HCT116 (cell line): ENCODE results near the gene CRMP1. TPM values are rescaled to one million over a fixed set of nuclear protein-coding genes. Genes with fewer than 3 reads are reported as not detected.

Source experiments
- ATAC-seq: fragments of 200-7000 bp; cut with Tn5 transposase; 2 replicates; pipeline ENCODE4 v1.9.1; 2020; ENCODE audit warnings: mild to moderate bottlenecking, moderate library complexity
- BruUV-seq: library from RNA; stranded (reverse); fragments of 400-500 nt; replicated peaks from 2 replicates; lab custom pipeline; 2021; lab: Mats Ljungman, UMichigan
- CTCF ChIA-PET: fragments of 300-600 bp; sonication (Branson Sonifier 250); formaldehyde crosslinking; loops from one replicate; lab custom pipeline; 2021; ENCODE audit warnings: antibody characterized with exemption; lab: Charles Lee
- POLR2A ChIA-PET: fragments of 300-600, 350-600 bp; sonication (Branson Sonifier 250); formaldehyde crosslinking; loops from one replicate; lab custom pipeline; 2021; ENCODE audit warnings: antibody characterized with exemption; lab: Charles Lee
- RAD21 ChIA-PET, 2 experiments: fragments of 300-600 bp; sonication (Branson Sonifier 250); formaldehyde crosslinking; loops; one replicate each; lab custom pipeline; 2023; ENCODE audit warnings: low total read pairs in 2 of 2; ENCODE audit not compliant: uncharacterized antibody in 2 of 2, unreplicated experiment in 2 of 2, low non-redundant PET in 1 of 2; lab: Charles Lee
- DNase-seq: peaks from one replicate; pipeline ENCODE4 v3.0.0-alpha.2; 2010; ENCODE audit warnings: low read depth, low spot score
- H2AFZ ChIP-seq: fragments of 200-600 bp; shearing (Covaris generic), sonication (generic); 2 replicates; pipeline ENCODE4 v1.6.1; 2017; ENCODE audit warnings: low read depth, mixed run types, mixed read lengths, antibody characterized with exemption, low read length; ENCODE audit not compliant: poor library complexity, severe bottlenecking
- H3K27ac ChIP-seq: 2 replicates; pipeline ENCODE4 v1.5.1; 2012; ENCODE audit warnings: low read depth, low read length
- H3K27me3 ChIP-seq: fragments of 200-600 bp; sonication (generic); 2 replicates; pipeline ENCODE4 v1.6.1; 2016; ENCODE audit warnings: mixed run types, low read length, mixed read lengths; ENCODE audit not compliant: insufficient read depth
- H3K36me3 ChIP-seq, 2 experiments: fragments of 200-500 bp in 1 of 2; fragments of 200-600 bp in 1 of 2; sonication (Bioruptor generic) in 1 of 2; sonication (generic) in 1 of 2; 2 replicates each; pipeline versions ENCODE4 v1.5.1 to v1.6.1; 2014 to 2016; ENCODE audit warnings: low read length in 2 of 2, inconsistent platforms in 1 of 2, mixed read lengths in 1 of 2, mixed run types in 1 of 2; ENCODE audit not compliant: insufficient read depth in 2 of 2, control insufficient read depth in 1 of 2
- H3K4me1 ChIP-seq, 2 experiments: fragments of 200-600 bp in 1 of 2; sonication (generic) in 1 of 2; 2 replicates each; pipeline versions ENCODE4 v1.5.1 to v1.6.1; 2012 to 2017; ENCODE audit warnings: low read length in 2 of 2, inconsistent platforms in 1 of 2, mild to moderate bottlenecking in 1 of 2, mixed read lengths in 1 of 2, mixed run types in 1 of 2, moderate library complexity in 1 of 2; ENCODE audit not compliant: insufficient read depth in 2 of 2, control insufficient read depth in 1 of 2
- H3K4me2 ChIP-seq: fragments of 200-600 bp; sonication (generic); 2 replicates; pipeline ENCODE4 v1.6.1; 2017; ENCODE audit warnings: mixed run types, low read length, mixed read lengths
- H3K4me3 ChIP-seq, 2 experiments: fragments of 200-600 bp in 1 of 2; sonication (generic) in 1 of 2; replicated peaks in 1 of 2; 2 replicates each; pipeline ENCODE4 v1.5.1; 2011 to 2016; ENCODE audit warnings: low read length in 2 of 2, control low read depth in 1 of 2, low read depth in 1 of 2, mild to moderate bottlenecking in 1 of 2, mixed read lengths in 1 of 2, mixed run types in 1 of 2
- H3K79me2 ChIP-seq: fragments of 200-600 bp; sonication (generic); 2 replicates; pipeline ENCODE4 v1.6.1; 2017; ENCODE audit warnings: mild to moderate bottlenecking, mixed run types, low read length, moderate library complexity, mixed read lengths; ENCODE audit not compliant: insufficient read depth
- H3K9ac ChIP-seq: fragments of 200-600 bp; sonication (generic); 2 replicates; pipeline ENCODE4 v1.6.1; 2016; ENCODE audit warnings: low read length, mixed read lengths
- H3K9me2 ChIP-seq: fragments of 200-600 bp; sonication (generic), shearing (Covaris generic); 2 replicates; pipeline ENCODE4 v1.6.1; 2017; ENCODE audit warnings: mixed run types, mild to moderate bottlenecking, moderate library complexity; ENCODE audit not compliant: insufficient read depth
- H3K9me3 ChIP-seq, 2 experiments: fragments of 200-500 bp in 1 of 2; fragments of 200-600 bp in 1 of 2; sonication (Bioruptor generic) in 1 of 2; sonication (generic) in 1 of 2; 2 replicates each; pipeline ENCODE4 v1.6.1; 2014 to 2017; ENCODE audit warnings: low read length in 2 of 2, mixed read lengths in 2 of 2, inconsistent platforms in 1 of 2, low read depth in 1 of 2, mild to moderate bottlenecking in 1 of 2, mixed run types in 1 of 2, moderate library complexity in 1 of 2; ENCODE audit not compliant: control insufficient read depth in 1 of 2, insufficient read depth in 1 of 2
- H4K20me1 ChIP-seq: fragments of 200-600 bp; sonication (generic), shearing (Covaris generic); 2 replicates; pipeline ENCODE4 v1.6.1; 2017; ENCODE audit warnings: mixed run types, mild to moderate bottlenecking, moderate library complexity; ENCODE audit not compliant: insufficient read depth
- ATF3 ChIP-seq: IDR thresholded peaks from 2 replicates; pipeline ENCODE4 v1.6.1; 2012
- CEBPB ChIP-seq: IDR thresholded peaks from 2 replicates; pipeline ENCODE4 v1.6.1; 2012; ENCODE audit warnings: low read depth
- ELF1 ChIP-seq: IDR thresholded peaks from 2 replicates; pipeline ENCODE4 v1.6.1; 2012; ENCODE audit warnings: low read depth, borderline replicate concordance
- FOSL1 ChIP-seq: IDR thresholded peaks from 2 replicates; pipeline ENCODE4 v1.6.1; 2012; ENCODE audit warnings: low read depth
- JUND ChIP-seq: IDR thresholded peaks from 2 replicates; pipeline ENCODE4 v1.6.1; 2012
- POLR2A ChIP-seq: IDR thresholded peaks from 2 replicates; pipeline ENCODE4 v1.7.0; 2011; ENCODE audit warnings: borderline replicate concordance; ENCODE audit not compliant: insufficient read depth, insufficient read length; ENCODE audit errors: extremely low read depth
- SIN3A ChIP-seq: IDR thresholded peaks from 2 replicates; pipeline ENCODE4 v1.6.1; 2012; ENCODE audit warnings: low read depth
- SP1 ChIP-seq: IDR thresholded peaks from 2 replicates; pipeline ENCODE4 v1.6.1; 2012; ENCODE audit warnings: low read depth
- ZBTB33 ChIP-seq: IDR thresholded peaks from 2 replicates; pipeline ENCODE4 v1.6.1; 2011; ENCODE audit warnings: mild to moderate bottlenecking, low read length, moderate library complexity; ENCODE audit not compliant: insufficient replicate concordance; ENCODE audit errors: extremely low read depth
- ZFX ChIP-seq: fragments of 450-650 bp; IDR thresholded peaks from 2 replicates; pipeline ENCODE4 v1.6.1; 2017
- ZNF274 ChIP-seq: fragments of 200-500 bp; sonication (Bioruptor generic); IDR thresholded peaks from 2 replicates; pipeline ENCODE4 v1.6.1; 2014; ENCODE audit warnings: mild to moderate bottlenecking, low read depth, low read length, inconsistent platforms
- intact Hi-C: fragments of 100-400 bp; cut with micrococcal nuclease; formaldehyde crosslinking; loops from 2 replicates; pipeline ENCODE4 v1.10.0; 2022
- total RNA-seq: library from RNA; stranded (reverse); gene quantifications from one replicate; pipeline ENCODE4 v1.2.1, GENCODE V29; 2021; ENCODE audit not compliant: unreplicated experiment

Gene CRMP1
- total RNA-seq, 1 experiment from 2014 or later = not detected

GRCh38 chr4:5885733-5886132, 7.2 kb downstream of the CRMP1 start:
- intact Hi-C loops = no loop called here
- no peak overlapping the region for H3K27ac ChIP-seq
- RAD21 ChIA-PET = no interaction called here
- no peak for ATAC-seq
- no peak overlapping the region for H3K4me3 ChIP-seq
- no peaks in the 10 kb centered on the region for H3K4me1 ChIP-seq
- no peaks in the 10 kb centered on the region for H3K36me3 ChIP-seq
- no peak for DNase-seq
- no peaks in the 10 kb centered on the region for H3K9me2 ChIP-seq
- BruUV-seq = no TSS peak
- POLR2A ChIA-PET = no interaction called here
- no peak overlapping the region for H2AFZ ChIP-seq
- no peak overlapping the region for H3K4me2 ChIP-seq
- H3K9ac ChIP-seq = no peak overlapping the region
- no peaks in the 10 kb centered on the region for H4K20me1 ChIP-seq
- no peaks in the 10 kb centered on the region for H3K79me2 ChIP-seq
- TF ChIP-seq CEBPB (no peak), ZFX (no peak), ZBTB33 (no peak), SIN3A (no peak), ZNF274 (no peak), POLR2A (no peak), SP1 (no peak), ELF1 (no peak), JUND (no peak), FOSL1 (no peak), ATF3 (no peak)
- TF ChIP-seq, all 23 proteins: peak for 0
- no peaks in the 10 kb centered on the region for H3K9me3 ChIP-seq
- CTCF ChIA-PET = no interaction called here
- H3K27me3 ChIP-seq = peaks cover 28% of the 10 kb centered on the region; the same call in 1 of the 2 replicates
